HG03469 (cell line): ENCODE data around the gene MEGF11.
"Not testable (repeated sequence)": the region's sequence is repeated elsewhere in the genome, so short reads cannot be mapped to it uniquely, and the experiment has no call there.

Source experiments
- ATAC-seq: cut with Tn5 transposase; IDR thresholded peaks from one replicate; pipeline ENCODE4 v1.9.1; 2021; ENCODE audit warnings: mild to moderate bottlenecking, moderate library complexity, moderate number of reproducible peaks; ENCODE audit not compliant: unreplicated experiment

Gene MEGF11

DNA sequence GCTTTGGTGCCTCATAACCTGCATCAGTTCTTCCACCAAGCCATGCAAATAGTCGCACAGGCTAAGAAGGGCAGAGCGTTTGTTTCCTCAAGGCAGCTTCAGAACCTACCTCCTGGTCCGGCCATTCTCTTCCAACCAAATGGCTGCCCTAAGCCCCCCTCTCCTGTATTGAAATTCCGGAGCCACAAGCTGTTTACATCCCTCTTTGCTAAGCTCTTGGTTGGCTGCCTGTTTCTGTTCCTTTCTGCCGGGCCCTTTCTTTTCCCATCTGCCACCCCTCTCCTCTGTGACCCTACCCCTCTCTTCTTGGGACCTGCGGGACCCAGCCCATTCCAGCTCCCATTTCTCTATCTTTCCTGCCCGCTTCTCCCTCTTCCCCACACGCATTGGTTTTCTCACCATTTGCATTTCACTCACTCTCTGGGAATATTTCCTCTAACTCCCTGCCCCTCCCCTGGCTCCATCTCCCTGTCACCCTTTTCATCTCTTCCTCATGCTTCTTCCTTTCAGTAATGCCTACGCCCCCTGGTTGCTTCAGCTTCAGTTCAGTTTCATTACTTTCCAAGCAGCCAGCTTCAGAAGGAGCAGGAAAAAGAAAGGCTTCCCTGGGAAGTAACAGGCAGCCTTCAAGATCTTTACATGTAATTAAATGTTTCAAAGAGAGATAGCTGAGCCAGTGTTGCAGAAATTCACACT lies 270.8 kb downstream of the MEGF11 start:
- ATAC-seq = no peak

DNA sequence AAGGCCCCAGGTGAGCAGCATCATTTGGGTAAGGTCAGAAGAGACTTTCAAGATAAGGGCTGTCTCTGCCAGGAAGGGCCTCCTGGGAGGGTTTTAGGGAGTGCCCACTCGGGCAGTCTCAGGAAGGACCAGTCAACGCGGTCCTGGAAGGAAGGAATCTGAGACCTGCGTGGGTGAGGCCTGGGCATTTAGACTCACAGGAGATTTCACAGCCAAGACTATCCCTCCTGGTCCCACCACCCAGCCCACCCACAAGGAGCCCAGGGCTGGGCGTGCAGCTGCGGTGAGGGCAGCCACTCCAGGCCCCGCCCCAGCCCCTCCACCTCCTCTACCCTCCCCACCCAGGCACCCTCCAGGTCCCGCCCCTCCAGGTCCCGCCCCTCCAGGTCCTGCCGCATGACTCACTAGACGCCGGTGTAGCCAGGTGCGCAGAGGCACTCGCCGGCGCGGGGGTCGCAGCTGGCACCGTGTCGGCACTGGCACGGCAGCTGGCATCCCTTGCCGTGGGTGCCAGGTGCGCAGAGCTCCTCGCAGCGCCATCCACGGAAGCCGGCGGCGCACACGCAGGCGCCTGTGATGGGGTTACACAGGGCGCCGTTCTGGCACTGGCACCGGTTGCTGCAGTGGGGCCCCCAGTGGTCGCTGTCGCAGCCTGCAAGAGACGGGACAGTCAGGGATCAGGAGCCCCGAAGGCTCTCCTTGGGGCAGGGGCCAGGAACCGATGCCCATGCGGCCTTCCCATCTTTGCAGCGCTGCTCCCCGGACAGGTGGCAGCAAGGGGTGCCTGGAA lies 271.5 kb downstream of the MEGF11 start:
- ATAC-seq = no peak

DNA sequence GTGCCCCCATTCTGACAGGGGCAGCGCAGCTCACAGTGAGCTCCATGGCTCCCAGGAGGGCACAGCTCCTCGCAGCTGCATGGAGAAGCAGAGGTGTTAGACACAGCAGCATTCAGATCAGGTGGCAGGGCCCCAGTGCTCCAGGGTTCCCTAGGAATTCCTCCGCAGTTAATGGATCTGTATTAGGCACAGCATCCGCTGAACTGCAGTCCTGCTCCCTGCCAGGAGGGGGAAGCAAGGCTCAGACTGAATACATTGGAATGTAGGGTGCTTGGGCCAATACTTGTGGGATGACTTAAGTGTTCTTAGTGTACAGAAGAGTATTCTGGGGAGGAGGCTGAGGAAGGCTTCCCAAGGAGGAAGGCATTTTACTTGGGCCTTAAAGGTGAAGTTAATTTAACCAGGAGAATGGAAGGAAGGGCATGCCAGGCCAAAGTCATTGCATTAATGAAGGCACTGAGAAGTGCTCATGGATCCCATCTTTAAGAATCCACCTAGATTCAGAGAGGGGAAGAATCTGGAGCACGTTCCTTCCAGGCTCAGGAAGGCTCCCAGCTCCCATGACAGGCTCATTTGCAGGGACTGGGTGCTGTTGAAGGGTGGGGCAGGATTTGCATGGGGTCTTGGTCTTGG lies 272.6 kb downstream of the MEGF11 start:
- ATAC-seq = no peak

DNA sequence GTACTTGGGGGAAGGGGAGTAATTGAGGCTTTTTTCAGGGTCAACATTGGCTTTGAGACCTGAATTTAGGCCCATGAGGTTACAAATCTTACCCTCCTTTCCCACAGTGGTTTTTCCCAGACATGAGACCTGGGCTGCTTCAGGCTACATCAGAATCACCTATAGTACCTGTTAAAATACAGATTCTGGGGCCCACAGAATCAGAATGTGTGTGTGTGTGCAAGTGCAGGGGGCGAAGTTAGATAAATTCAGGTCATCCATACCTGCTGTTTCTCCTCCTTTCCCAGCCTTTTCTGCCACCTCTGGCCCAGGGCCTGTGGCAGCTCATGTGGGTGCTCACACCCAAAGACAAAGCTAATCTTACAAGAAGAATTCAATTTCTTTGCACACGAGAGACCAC lies 273.7 kb downstream of the MEGF11 start:
- no peak for ATAC-seq

DNA sequence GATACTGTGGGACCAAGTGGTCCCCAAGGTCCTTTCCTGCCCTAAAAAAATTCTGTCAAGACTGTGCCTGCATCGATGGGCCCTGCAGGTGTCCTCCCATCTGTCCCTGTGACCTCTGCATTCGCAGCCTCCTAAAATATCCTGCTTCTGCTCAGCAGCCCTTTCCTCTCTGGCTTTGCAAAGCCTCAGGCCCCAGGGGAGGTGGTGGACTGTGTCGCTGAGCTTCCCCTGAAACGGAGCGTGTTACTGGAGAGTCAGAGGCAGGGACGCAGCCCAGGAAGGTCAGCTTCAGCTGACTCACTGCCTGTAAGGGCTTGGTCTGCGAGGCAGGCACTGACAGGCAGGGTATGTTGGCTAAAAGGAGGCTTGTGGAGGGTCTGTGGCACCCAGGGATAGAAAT lies 274.2 kb downstream of the MEGF11 start:
- no peak for ATAC-seq

DNA sequence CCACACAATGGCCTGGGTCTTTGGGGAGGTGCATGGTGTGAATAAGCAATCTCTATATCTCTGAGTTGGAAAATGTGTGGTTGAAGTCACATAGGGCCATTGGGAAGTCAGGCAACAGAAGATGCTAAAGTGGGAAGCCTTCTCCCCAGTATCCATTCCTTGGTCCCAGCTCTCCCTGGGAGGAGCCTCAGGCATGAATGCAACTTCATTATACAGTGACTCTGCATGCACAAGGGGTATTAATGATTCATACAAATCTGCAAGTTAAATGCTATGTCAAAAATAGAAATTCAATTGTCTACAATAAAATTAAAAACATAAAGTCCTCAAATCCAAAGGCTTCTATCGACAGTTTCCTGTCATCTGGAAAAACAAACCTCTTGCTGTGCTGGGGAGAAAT lies 275.4 kb downstream of the MEGF11 start:
- no peak for ATAC-seq

DNA sequence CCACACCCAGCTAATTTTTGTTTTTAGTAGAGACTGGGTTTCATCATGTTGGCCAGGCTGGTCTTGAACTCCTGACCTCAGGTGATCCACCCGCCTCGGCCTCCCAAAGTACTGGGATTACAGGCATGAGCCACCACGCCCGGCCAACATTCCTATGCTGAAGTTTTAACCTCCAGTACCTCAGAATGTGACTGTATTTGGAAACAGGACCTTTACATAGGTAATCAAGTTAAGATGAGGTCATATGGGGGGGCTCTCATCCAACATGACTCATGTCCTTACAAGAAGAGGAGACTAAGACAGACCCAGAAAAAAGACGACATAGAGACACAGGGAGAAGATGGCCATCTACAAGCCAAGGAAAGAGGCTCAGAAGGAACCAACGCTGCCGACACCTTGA lies 277.4 kb downstream of the MEGF11 start:
- not testable (repeated sequence) for ATAC-seq

DNA sequence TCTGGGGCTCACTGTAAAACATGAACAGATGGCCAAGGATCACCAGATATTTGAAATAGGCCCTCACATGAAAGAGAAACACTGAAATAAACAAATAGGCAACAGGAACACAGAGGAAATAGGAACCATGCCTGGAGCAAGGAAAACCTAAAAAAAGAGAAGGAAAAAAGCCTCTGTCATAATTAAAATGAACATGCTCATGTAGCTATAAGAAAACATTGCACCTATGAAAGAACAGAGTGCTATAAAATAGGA lies 281.9 kb downstream of the MEGF11 start:
- ATAC-seq = no peak

DNA sequence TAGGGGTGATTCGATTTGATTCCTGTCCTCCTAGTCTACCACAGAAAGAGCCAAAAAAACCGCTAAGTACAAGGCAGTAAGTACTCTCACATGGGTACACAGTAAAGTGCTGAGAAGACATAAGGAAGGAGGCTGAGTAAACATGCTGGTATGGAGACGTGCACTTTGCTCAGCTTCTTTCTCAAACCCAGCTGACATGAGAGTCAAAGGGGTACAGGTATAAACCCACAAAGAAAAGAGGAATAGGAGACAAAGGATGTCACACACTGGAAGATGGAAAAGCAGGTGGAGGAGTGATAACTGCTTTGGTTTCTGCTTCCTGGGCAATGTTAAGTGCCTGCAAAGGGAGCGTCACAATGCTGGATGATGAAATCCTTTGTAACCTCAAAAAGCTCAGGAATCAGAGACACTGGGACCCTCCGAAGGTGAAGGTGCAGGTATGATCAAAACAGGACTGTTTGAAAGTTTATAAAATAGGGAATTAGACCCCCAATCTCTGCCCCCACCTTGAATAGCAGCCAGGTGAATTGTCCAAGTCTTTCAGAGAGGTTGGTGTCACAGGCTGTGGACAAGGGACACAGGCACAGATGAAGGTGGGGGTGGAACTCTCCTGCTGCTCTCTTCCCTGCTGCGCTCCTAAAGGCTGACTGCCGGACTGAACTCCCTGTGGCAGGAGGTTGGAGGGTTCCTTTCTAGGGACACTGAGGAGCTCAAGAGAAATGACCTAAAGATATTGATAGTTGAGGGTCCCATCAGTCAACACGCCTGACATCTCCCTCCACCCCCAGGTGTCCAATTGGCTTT lies 282.4 kb downstream of the MEGF11 start:
- no peak for ATAC-seq

DNA sequence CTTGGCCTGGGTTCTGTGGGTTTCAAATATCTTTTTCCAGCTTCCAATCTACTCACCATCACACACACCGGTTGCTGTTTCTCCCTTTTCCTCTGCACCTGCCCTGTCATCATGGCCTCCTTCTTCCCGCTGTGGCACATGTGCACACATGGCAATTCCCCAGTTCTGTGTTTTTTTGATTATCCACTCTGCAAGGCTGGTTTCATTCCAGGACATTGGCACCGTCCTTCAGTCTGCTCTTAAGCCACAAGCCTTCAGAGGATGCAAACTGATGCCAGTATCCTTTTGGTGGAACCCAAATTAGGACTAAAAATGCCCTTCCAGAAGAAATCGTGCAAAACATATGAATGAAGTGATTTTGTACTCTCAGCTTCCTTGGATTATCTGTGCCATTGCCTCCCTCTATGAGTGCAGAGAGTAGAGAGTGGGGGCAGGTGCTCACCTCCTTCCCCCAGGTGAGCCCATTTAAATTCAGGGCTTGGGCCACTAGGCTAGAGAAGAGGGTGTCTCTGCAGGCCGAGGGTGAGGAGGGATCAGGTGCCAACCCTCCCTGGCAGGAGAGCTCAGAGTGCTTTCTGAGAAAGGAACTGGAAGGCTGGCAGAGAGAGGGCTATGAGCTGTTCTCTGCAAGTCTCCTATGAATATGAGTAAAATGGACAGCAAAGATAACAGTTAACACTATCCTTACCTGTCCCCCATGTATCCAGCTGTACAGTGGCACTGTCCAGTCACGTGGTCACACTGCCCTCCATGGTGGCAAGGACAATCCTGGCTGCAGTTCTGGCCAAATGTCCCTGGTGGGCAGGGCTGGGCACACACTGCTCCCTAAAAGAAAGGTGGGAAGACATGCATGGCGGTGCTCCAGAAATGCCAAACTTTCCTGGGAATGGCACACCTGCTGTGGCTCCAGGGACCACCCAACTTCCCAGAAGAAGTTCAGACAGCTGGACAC lies 283.4 kb downstream of the MEGF11 start:
- ATAC-seq = no peak

DNA sequence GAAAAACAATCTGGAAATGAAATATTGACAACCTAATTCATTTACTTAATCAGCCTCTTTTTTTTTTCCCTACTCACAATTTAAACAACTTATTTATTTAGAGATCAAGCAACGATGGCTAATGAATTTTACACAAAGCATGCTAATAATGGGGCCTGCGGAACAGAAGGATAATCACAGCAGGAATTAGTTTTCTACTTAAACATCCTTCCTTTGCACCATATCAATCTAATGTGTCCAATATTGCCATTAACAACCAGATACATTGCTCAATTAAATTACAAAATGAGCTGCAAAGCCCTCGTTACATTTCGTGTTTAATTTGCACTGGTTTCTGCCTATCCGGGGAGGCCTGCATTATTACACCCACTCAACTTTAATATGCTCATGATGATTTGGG lies 285.0 kb downstream of the MEGF11 start:
- ATAC-seq = no peak

DNA sequence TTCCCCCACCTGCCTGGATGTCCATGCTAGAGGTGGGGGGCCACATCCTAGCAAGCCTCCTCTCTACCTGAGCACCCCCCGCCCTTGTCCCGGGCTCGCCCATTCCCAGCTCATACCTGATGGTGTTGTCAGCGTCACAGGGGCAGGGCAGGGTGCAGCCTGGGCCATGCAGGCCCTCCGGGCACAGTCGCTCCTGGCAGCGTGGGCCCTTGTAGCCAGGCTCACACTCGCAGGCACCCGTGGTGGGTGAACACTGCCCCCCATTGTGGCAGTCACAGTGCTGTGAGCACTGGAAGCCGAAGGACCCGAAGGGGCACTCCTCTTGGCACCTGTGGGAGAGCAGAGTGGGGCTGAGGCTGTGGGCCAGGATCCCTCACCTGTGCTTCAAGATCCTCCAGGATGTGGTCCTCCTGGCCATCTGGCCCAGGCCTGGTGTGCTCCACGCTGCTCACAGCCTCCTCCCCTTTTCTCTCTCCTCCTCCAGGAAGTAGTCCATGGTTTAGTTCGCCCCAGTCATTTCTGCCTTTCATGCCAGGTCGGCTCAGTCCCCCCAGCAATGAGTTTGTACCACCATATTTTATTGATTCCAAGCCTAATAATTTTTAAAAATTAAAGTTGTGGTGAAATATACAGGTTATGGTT lies 288.6 kb downstream of the MEGF11 start:
- no peak for ATAC-seq

DNA sequence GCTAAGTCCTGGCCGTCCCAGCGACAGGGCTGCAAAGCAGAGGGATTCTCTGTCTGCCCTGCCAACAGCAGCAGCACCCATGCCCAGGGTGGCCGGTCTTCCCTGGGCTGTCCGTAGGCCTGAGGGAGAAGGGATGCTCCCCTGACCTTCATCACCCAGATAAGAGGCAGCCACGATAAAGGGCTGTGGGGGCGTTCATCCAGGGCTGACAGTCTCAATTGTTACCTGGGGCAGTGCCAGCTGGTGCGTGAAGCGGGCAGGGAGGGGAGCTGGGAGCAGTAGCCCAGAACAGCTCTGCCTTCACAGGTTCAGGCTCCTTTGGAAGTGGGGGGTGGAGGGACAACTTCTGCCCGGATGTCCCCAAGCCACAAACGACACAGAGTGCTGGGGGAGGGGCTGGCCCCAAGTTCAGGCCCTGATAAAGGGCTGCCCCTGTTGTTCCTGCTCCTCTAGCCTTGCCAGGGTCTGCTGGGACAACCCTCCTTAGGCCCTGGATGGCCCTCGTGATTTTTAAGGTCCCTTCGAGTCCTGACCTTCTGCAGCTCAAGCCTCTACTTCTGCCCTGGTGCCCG lies 289.6 kb downstream of the MEGF11 start:
- ATAC-seq = no peak

DNA sequence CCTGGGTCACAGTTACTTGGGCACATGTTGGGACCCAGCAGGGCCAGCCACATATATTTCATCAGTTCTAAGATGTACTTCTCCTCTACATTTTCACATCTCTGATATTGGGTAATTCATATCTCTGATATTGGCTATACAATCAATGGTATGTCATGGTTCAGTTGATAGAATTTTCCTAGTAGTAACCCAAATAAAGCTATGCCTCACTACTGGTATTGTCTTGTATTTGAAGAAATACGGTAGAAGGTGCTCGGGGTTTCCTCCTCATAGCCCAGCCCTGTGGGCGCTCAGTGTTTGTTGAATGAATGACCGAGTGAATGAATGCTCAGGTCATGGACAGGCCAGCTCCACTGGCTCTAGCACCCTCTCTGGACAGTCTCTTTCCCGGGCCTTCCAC lies 290.2 kb downstream of the MEGF11 start:
- ATAC-seq = no peak

DNA sequence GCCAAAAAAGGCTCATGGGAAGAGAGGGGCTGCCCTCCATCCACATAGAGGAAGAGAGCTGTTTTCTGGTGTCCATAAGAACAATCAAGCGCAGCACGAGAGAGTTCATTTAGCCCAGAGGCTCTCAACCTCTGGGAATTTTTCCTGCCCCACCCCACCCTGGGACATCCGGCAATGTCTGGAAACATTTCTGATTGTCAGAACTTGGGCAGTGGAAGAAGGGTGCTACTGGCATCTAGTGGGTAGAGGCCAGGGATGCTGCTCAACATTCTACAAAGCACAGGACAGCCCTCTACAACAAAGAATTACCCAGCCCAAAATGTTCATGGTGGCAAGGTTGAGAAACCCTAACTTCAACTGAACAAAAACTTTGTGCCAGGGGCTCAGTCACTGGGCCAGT lies 291.4 kb downstream of the MEGF11 start:
- ATAC-seq = no peak

DNA sequence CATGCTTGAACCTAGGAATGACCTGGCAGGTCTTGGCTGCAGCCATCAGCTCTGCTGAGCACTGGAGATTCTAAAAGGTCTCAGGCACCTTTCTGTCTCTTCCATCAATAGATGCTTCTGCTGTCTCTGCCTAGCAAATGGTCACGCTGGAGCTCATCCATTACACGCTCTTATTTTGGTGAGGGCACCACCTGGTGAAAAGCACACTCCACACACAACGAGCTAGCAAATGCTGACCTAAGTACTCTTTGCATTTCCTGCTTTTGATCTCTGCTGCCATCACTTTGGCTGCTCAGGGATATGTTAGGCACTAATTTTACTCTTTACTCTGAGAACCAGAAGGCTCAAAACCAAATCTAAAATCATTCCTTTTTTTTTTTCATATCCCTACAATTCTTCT lies 293.0 kb downstream of the MEGF11 start:
- no peak for ATAC-seq

DNA sequence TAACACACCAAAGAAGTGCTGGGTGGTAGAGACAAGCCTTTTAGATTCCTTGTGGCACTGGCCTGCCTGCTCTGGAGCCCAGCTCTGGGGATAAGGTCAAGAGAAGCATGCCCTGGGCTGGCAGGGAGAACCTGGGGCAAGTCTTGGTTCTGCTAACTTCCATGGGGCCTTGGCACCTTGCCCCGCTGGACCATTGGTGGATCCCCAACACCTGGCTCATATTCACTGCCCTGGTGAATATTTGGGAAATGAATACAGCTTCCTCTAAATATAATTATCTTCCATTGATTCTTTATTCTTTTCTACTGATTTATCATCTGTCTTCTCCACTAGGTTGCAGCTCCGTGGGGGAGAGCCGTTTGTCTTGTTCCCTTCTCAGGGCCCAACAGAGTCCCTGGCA lies 294.7 kb downstream of the MEGF11 start:
- ATAC-seq = no peak

DNA sequence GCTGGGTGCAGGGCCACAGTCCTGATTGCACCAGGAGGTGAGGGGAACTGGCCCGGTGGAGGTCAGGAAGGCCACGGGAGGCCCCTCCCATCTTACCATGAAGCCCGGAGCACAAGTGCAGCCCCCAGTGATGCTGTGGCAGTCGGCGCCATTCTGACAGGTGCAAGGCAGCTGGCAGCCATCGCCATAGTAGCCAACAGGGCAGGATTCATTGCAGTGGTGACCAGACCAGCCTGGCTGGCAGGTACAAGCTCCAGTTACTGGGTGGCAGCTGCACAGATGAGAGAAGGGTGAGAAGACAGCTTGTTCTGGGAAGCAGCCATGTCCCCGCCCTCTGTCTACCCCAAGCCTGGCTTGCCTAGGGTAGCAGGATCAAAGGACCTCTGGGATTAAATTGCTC lies 296.1 kb downstream of the MEGF11 start:
- no peak for ATAC-seq

DNA sequence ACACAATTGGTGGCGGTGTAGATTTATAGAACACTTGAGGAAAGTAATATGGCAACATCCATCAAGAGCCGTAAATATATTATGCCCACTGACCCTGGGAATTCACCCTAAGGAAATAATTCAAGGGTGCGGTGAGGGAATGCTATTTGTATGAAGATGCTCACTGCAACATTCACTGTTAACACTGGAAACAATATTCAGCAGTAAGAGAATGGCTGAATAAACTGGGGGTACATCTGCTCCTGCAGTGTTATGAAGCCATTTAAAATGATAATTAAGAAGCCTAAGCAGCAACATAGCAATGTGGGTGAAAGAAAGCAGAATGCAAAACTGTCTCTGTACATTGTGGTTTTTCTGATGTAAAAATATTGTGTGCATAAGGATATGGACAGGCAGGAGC lies 296.7 kb downstream of the MEGF11 start:
- ATAC-seq = no peak

DNA sequence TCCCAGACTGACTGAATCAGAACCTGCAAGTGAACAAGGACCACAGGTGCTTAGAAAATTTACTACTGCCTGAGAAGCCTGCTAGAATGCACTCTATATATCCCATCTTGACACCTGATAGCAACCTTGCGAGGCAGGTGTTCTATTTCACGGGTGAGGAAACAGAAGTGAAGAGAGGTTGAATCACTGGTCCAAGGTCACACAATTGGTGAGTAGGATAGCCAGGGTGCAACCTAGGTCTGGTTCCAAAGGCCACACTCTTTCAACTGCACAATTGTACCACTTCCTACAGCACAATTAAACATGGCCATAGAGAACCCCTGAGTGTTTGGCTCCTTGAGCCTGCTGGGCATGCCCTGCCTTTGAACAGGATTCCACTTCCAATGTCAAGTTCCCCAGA lies 297.2 kb downstream of the MEGF11 start:
- ATAC-seq = no peak
